GM20000 (cell line): ENCODE measurements around the gene NLRP12.
"Not testable (repeated sequence)": the region's sequence is repeated elsewhere in the genome, so short reads cannot be mapped to it uniquely, and the experiment has no call there.

Source experiments
- DNase-seq: peaks from one replicate; pipeline ENCODE4 v3.0.0; 2012; ENCODE audit warnings: low spot score
- CTCF ChIP-seq: IDR thresholded peaks from 2 replicates; pipeline ENCODE4 v1.5.1; 2012; ENCODE audit warnings: mild to moderate bottlenecking, control low read depth; ENCODE audit errors: extremely low read depth, missing control alignments

The NLRP12 gene

GRCh38 chr19:53853707-53854106, 29.6 kb upstream of the NLRP12 start:
- DNase-seq = peak; percentile 14
- TF ChIP-seq CTCF = no peak

GRCh38 chr19:53849237-53849676, 25.1 kb upstream of the NLRP12 start:
- DNase-seq = no peak
- no peak for TF ChIP-seq CTCF

GRCh38 chr19:53847555-53847954, 23.4 kb upstream of the NLRP12 start:
- DNase-seq = no peak
- no peak for TF ChIP-seq CTCF

GRCh38 chr19:53844849-53845246, 20.7 kb upstream of the NLRP12 start:
- DNase-seq = no peak
- no peak for TF ChIP-seq CTCF

GRCh38 chr19:53840914-53841313, 16.8 kb upstream of the NLRP12 start:
- DNase-seq = not testable (repeated sequence)

GRCh38 chr19:53840241-53840640, 16.1 kb upstream of the NLRP12 start:
- not testable (repeated sequence) for DNase-seq

- not testable (repeated sequence) for DNase-seq
Observed at GRCh38 chr19:53838446-53838845, 14.3 kb upstream of the NLRP12 start.

- DNase-seq = not testable (repeated sequence)
Observed at GRCh38 chr19:53832861-53833260, 8.7 kb upstream of the NLRP12 start.

GRCh38 chr19:53828531-53828930, 4.4 kb upstream of the NLRP12 start:
- TF ChIP-seq CTCF = no peak
- no peak for DNase-seq

GRCh38 chr19:53826876-53827275, 2.8 kb upstream of the NLRP12 start:
- no peak for TF ChIP-seq CTCF
- no peak for DNase-seq
